ELF-1 (cell line): Measurements from ENCODE around the gene RNF212.
"Not testable (repeated sequence)": the region's sequence is repeated elsewhere in the genome, so short reads cannot be mapped to it uniquely, and the experiment has no call there.

ENCODE experiments used
- DNase-seq: peaks from one replicate; pipeline ENCODE4 v3.0.0-alpha.2; 2016; ENCODE audit warnings: low read depth, low spot score

Gene RNF212

DNA sequence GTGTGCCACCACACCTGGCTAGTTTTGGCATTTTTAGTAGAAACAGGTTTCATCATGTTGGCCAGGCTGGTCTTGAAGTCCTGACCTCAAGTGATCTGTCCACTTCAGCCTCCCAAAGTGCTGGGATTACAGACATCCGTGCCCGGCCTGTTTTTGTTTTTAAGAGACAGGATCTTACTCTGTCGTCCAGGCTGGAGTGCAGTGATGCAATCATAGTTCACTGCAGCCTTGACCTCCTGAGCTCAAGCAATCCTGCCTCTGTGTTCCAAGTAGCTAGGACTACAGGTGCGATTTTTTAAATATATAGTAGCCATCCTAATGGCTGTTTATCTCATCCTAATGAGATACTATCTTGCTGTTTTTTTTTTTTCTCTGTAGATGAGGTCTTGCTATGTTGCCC lies 47.6 kb downstream of the RNF212 start:
- DNase-seq = no peak

DNA sequence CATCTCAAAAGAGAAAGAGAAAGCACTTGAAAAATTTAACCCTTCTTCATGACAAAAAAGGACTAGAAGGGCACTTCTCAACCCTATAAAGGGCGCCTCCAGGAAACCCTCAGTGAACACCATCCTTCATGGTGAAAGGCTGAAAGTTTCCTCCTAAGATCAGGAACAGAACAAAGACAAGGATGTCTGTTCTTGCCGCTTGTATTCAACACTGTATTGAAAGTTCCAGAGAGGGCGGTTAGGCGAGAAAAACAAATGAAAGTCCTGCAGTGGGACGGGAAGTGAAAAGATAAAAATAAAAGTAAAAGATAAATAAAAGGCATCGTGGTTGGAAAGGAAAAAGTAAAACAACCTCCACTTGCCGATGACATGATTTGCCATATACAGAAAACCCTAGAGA lies 50.9 kb downstream of the RNF212 start:
- DNase-seq = no peak

DNA sequence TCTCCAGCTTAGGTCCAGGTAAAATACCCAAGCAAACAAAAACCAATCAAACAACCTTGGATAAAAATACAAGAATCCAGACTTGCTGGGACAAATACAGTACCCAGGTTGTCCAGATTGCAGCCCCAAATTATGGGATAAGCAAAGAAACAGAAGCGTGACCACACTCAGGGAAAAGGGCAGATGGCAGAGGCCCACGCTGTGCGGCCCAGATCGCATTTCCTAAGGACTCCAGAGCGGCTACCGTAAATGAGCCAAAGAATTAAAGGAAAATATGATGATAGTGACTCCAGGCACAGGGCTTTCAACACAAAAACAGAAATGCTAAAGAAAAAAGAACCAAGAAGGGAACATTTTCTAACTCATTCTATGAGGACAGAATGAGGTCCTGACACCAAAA lies 51.6 kb downstream of the RNF212 start:
- DNase-seq = no peak

DNA sequence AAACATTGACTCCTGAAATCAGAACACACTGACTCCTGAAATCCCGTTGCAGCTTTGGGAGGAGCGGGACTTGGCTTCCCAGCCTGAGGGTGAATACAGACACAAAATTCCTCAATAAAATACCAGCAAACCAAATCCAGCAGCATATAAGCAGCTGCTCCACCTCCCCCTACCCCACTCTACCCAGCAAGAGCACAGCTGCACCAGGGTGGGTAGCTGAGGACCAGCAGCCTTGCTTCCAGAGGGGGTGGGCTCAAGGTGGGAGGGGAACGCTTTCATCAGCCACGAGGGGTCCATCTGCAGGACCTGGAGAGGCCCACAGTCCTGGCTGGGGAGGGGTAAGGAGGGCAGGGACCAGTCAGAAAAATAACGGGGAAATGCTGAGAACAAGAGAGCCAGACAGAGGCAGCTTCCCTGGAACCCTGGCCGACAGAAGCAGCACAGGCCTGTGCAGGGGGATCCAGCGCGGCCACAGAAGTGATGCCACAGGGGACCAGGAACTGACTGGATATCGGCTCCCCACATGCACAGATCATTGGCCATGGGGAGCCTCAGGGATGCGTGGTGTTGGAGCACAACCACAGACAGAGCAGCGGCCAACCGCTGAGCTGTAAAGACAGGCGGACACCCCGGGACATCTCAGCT lies 52.2 kb downstream of the RNF212 start:
- DNase-seq = no peak

DNA sequence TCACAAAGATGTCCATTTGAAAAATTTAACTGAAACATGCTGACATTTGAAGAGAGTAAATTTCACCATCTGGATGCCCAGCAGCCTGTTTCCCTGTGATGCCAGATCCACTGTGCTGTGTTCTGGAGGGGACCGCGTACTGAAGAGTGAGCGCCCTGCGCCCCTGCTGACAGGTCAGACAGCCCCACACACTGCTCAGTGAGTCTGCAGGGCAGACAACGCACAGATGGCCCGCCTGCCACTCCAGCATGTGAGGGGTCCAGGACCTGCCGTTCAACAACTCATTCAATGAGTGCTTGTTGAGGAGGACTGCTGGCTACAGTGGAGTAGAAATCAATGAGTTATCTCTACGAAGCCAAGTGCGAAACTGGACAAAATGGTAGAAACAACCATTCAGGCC lies 52.7 kb downstream of the RNF212 start:
- no peak for DNase-seq

DNA sequence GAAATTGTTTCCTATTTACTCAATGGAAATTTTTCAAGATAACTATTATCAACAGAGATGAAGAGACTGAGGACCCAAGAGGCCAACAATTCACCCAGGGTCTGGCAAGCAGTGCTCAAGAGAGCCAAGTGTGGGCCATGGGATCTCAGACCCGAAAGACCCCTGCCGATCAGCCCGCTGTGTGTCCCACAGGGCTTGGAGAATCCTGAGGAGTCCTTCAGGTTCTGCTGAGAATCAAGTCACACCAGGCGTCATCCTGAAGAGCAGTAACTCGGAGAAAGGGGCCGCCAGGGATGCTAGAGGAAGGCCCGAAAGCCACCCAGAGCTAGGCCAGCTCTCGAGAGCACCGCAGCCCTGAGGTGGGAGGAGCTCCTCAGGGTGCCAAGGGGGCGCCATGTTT lies 53.2 kb downstream of the RNF212 start:
- no peak for DNase-seq

DNA sequence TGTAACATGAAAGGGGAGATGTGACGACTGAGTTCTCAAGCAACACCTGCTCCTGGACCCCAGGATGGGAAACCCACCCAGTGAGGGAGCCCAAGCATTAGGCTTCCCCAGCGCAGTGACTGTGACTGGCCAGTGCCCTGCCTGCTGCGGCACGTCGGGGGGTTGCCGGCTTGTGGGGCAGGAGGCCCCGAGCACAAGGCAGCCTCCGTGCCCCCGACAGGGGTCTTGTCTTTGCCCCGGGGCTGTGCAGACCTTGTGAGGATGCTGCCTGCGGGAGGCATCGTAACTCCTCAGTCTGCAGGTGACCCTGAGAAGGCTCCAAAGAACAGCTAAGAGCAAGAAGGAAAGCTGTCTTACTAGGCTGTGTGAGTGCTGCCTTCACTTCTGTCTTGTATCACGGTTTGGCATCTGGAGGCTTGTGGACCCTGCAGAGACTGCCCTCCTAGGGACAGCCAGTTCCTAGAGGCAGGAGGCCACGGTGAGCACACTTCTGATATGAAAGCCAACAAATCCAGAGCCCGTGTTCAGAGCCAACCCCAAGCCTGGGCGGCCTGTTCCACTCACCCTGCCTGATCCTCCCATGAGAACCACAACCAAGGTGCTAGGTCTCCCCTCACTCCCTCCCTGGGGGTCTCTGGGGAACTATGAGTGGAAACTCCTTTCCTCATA lies 54.2 kb downstream of the RNF212 start:
- no peak for DNase-seq

DNA sequence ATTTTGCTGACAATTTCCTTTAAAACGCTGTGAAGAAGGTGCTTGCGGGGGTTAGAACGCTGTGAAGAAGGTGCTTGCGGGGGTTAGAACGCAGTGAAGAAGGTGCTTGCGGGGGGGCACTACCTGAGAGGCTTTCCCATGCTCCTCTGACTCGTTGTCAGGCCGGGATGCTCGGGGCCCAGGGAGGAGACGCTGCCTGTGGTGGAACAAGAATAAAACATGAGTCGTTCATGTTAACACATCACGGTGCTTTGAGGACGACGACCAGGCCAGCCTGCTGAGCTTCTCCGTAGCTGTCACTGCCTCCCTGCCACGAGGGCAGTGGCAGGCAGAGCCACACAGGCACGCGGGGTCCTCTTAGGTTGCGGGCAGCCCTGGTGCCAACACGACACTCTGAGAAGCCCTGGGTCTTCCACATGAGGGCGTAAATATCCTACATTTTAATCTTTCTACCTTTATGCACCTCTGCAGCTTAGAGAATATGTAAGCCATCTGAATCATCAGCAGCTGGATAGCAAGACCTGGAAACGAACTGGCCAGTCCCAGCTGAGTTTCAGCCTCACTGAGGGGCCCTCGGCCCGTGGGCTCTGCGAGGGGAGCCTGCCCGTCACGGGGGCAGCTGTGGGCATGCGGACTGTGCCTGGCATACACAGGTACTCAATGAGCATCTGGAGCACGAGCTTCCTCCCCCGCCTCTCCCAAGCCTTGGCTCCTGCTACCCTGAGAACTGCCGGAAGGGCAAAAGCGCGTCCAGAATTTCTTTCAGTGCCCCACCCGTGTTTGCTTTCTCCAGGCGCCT lies 55.0 kb downstream of the RNF212 start:
- no peak for DNase-seq

DNA sequence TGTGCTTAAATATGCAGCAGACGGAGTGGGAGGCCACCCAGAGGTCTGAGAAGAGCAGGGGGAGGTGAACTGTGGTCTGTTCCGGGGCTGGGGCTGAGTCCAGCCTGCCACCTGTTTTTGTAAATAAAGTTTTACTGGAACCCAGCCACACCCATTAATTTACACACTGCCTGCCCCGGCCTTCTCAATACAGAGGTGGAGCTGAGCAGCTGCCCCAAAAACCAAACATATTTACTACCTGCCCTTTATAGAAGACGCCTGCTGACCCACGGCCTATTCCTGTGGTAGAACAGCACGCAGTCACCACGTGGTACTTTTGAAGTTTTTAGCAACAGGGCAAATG lies 56.0 kb downstream of the RNF212 start:
- DNase-seq = no peak

DNA sequence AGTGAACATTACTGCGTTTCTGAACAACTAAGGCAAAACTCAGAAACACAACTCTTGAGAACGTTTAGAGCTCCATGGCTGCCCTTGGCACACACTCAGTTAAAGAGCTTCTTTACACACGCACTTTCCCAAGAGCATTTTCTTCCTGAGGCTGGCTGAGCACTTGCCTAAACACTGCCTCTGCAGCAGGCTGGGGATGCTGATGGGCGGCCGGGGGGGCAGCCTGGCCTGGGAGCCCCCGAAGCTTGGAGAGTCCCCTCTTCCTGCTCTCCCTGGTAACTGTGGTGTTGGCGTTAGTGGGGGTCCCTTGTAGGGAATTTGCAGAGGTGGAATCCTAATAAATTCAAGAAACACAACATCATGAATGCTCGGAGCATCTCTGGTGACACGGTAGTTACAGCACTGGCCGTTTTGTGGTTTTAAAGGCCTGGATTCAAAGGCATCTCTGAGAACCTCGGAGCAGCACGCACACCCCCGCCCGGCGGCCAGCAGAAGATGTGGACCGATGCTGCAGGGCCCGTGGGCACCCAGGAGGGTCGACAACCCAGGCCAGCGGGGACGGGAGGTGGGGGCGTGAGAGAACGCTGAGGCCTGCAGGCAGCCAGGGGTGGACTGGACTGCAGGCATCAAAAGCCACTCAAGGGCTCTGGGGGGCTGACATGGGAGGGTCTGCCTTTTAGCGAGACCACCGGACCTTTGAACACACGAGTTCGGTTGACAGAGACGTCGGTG lies 56.5 kb downstream of the RNF212 start:
- DNase-seq = no peak

DNA sequence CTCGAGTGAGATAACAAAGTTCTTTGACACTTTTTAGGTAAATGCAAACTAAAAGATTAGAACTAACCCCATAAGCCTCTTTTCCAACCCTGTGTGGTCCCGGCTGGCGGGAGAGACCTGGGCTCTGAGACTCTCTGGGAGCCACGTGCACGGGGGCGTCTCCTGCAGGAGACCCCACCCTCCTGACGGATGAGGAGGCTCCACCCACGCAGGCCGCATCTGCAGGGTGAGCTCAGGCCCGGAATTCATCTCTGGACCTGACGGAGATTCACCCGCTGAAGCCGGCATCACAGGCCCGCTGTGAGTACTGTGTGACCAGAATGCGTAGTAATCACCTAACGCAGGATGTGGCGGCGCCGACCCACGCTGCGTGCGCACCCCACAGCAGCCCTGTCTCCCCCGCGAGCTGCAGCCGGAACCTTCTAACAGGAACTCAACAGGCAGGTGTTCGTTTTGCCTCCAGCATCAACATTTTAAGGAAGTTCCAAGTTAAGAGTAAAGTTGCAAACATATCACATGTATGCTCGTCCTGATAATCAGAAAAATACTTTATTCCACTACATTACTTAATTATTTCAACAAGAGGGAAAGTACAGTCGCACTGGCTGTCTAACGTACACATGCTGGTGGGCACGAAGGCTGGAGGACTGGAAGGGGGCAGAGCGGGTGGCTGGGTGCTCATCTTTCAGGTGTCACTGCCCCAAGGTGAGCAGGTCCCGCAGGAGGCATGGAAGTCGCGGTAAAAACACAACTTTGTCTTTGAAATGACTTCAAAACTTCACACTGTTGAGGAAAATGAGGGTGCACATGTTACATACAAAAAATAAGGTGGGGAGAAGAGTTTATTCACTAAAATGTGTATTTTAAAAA lies 57.4 kb downstream of the RNF212 start:
- DNase-seq = no peak

DNA sequence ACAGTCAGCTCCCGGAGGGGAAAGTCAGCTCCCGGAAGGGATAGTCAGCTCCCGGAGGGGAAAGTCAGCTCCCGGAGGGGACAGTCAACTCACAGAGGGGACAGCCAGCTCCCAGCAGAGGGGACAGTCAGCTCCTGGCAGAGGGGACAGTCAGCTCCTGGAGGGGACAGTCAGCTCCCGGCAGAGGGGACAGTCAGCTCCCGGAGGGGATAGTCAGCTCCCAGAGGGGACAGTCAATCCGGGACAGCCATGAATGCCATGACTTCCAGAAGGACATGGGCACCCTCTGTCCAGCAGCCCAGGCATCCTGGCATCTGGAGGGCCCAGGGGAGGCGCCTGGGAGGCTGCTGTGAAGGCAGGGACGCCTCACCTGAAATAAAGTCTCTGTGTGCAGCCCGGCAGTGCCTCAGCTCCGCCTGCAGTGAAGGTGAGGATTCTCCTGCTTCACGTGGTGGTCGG lies 58.1 kb downstream of the RNF212 start:
- not testable (repeated sequence) for DNase-seq

DNA sequence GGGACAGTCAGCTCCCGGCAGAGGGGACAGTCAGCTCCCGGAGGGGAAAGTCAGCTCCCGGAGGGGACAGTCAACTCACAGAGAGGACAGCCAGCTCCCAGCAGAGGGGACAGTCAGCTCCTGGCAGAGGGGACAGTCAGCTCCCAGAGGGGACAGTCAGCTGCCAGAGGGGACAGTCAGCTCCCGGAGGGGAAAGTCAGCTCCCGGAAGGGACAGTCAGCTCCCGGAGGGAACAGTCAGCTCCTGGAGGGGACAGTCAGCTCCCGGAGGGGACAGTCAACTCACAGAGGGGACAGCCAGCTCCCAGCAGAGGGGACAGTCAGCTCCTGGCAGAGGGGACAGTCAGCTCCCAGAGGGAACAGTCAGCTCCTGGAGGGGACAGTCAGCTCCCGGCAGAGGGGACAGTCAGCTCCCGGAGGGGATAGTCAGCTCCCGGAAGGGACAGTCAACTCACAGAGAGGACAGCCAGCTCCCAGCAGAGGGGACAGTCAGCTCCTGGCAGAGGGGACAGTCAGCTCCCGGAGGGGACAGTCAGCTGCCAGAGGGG lies 58.6 kb downstream of the RNF212 start:
- not testable (repeated sequence) for DNase-seq

DNA sequence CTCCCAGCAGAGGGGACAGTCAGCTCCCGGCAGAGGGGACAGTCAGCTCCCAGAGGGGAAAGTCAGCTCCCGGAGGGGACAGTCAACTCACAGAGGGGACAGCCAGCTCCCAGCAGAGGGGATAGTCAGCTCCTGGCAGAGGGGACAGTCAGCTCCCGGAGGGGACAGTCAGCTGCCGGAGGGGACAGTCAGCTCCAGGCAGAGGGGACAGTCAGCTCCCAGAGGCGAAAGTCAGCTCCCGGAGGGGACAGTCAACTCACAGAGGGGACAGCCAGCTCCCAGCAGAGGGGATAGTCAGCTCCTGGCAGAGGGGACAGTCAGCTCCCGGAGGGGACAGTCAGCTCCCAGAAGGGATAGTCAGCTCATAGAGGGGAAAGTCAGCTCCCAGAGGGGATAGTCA lies 59.5 kb downstream of the RNF212 start:
- DNase-seq = not testable (repeated sequence)

DNA sequence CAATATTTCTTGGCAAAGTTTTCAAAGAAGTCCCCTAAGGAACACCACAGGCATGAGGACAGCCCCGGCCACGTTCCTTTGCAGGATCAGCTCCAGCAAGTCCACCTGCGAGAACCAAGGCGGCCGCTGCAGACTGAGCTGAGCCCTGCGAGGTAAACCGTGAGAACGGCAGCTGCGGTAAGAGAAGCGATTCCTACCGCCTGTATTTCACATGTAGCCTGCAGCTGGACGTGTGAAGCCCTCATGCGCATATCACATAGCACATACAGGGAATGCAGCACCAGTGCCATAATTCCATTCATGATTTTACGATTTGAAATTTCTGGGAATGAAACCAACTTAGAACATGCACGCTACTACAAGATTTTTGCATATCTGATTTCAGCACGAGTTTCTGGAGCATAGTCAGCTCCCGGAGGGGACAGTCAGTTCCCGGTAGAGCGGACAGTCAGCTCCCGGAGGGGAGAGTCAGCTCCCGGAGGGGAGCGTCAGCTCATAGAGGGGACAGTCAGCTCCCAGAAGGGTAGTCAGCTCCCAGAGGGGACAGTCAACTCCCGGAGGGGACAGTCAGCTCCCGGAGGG lies 60.2 kb downstream of the RNF212 start:
- no peak for DNase-seq

DNA sequence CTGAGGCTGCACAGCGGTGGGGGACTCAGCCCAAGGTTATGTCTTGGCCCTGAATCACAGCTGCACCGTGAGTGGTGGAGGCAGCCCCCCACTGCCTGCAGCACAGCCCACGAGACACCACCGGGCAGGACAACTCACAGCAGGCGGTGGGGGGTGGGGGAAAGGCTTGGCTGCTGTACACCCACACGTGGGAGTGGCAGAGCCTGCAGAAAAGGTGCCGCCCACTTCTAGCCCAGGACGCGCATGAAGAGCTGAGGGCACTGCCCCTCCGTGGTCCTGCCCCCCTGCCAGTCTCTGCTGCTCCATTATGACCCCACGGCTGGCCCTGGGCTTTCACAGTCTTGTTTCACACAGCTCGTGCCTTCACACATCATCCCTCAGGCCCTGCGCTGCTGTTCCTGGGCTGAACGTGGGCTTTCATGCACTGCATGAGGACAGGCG lies 61.1 kb downstream of the RNF212 start:
- no peak for DNase-seq

DNA sequence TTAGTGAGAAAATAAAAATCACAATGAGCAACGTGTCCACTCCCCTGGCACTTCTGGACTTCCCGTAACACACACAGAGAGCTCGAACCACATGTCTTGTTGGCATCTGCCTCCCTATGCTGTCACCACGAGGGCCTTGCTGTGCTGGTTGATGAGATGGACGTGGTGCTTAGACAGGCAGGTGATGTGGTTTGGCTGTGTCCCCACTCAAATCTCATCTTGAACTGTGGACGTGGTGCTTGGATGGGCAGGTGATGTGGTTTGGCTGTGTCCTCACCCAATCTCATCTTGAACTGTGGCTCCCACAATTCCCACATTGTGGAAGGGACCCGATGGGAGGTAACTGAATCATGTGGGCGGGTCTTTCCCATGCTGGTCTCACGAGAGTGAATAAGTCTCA lies 61.9 kb downstream of the RNF212 start:
- no peak for DNase-seq

DNA sequence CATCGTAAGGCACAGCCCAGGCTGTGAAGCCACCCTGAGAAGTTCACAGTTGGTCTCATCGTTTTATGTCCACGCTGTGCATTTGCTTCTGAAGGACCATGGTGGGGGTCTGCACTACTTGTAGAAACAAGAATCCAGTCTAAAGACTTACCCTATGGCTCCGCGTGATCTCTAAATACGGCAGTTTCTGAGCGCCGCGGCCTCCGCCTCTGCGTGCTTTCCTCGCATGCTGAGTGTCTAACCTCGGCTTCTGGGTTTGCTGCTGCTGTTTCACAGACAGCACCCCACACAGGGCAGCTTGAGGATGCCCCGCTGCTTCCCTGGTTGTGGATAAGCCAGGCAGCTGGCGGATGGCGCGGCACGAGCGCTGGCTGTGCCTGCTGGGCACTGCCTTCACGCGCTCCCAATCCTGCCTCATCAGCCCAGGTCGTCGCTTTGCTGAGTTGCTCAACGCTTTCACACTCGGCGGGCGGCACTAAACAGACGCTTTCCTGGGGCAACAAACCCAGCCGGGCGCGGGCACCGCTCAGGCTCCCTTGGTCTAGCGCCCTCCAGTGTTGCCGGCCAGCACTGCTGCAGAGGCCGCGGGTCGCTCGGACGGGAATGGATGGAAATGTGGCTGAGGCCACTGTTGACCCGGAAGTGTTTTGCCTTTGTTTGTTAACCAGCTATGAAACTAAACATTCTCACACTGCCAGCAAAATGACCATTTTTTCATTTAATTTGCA lies 62.7 kb downstream of the RNF212 start:
- DNase-seq = peak; percentile 74

DNA sequence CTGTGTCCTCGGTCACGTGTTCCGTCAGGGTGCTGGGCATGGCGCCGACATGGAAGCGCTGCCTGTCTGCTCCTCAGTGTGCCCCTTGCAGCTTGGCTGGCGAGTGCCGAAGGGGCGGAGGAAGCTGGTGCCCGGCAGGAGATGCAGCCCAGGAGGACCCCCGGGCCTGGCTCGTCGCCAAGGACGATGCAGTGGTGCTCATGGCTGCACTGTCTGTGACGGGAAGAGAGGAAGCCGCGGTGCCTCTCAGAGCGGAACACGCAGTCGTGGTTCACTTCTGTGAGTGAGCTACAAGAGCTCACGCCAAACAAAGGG lies 63.8 kb downstream of the RNF212 start:
- DNase-seq = no peak
